Measurements from ENCODE around the gene CFAP70.

Gene CFAP70

DNA sequence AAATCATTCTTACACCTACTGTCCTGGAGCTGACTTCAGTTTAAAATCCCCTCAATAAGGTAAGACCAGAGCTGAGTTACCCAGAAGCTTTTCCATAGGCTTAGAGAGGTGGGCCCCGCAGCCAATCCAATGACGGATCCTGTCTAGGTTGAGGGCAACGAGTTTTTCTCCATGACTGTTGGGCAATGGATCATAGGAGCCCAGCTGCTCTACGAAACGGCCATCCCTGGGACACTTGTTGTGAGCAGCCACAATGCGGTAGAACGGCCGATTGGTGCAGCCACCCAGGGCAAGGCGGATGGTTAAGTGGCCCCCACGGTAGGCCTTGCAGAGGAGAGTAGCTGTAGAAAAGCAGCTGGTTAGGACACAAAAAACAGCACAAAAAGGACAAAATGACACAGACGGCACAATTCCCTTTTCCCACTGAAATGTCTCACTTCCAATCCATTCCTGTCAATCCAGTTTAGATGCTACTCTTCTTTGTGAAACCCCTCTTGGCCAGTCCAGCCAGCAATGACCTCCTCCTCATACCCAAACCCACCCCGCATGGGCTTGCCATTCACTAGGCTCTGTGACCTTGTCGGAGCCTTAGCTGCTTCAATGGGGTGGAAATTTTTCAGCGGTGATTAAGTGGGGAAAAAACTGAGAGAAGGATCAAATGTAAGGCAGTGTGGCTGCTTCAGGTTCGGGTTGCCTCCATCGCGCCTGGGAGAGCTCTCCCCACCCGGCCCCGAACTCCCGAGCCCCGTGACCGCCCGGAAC, 106.8 kb downstream of the CFAP70 start:
- DNase-seq: no peak

DNA sequence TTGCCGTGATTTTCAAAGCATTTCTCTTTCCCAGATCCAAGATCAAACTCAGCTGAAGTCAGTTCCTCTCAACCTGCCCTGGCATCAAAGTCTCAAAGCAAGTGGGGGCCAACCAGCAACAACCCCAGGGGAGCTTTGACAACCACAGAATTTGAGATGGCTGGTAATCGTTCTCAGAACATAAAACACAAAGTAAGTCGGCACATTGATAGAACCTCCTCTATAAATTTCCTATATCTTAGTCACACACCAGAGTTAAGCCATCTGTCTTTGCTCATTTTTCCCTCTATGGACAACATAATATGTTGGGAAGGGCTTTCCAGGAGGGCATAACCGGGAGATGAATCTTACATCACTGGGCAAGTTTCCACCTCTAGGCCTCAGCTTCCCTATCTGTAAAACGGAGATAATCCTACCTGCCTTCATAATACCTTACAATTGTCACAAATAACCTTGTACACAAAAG, 110.4 kb downstream of the CFAP70 start:
- no peak for DNase-seq

DNA sequence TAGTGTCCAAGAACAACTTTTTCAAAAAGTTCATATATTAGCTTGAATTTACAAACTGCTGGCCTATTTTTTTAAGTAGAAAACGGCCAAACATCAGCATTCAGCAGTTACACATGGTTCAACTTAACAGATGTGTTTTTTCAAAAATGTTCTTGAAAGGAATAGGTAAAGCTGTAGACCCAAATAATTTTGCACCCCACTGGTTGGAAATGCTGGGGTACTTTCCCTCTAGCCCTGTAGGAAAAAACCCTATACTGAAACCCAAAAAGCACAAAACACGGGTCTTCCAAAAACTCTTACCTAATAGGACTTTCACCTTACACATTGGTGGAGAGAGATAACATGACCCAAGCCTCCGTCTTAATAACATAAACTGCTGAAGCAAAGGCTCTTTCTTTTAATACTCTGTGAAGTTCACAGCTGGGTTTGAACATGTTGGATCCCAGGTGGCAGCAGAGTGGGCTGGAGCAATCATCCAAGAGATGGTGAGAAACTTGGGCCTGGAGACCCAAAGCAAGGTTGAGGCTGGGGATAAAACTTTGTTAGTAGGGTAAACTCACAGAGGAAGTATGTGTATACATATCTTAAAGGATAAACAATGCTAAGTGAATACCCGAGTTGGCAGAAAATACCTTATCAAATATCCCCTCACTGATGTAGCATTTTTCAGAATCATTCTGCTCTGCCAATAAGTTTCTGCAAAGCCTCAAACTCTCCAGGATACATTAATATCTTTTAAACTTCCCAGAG, 111.0 kb downstream of the CFAP70 start:
- no peak for DNase-seq

- peak; percentile 95 to 96 for DNase-seq
Measured at GRCh38 chr10:73246646-73247508, 111.8 kb downstream of the CFAP70 start, which contains the start of gene DNAJC9. DNAJC9 (minus strand) TSS chr10:73247255; CDS start chr10:73247189, 66 bp downstream.

- DNase-seq: no peak
Measured at GRCh38 chr10:73246322-73246645, 112.4 kb downstream of the CFAP70 start.

- no peak for DNase-seq
Measured at GRCh38 chr10:73244866-73245477, 113.7 kb downstream of the CFAP70 start.

DNA sequence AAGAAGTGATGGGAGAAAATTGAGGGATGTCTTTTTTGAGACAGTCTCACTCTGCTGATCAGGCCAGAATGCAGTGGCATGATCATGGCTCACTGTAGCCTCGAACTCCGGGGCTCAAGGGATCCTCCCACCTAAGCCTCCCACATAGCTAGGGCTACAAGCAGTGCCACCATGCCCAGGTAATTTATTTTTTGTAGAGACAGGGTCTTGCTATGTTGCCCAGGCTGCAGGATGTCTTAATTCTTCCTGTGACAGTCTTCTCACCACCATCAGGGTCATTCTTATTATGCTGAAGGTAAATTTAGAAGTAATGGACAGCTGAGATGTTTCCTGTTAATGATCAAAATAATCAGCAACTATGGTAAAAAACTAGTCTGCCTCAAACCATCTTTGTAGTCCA, 118.8 kb downstream of the CFAP70 start:
- no peak for DNase-seq

DNA sequence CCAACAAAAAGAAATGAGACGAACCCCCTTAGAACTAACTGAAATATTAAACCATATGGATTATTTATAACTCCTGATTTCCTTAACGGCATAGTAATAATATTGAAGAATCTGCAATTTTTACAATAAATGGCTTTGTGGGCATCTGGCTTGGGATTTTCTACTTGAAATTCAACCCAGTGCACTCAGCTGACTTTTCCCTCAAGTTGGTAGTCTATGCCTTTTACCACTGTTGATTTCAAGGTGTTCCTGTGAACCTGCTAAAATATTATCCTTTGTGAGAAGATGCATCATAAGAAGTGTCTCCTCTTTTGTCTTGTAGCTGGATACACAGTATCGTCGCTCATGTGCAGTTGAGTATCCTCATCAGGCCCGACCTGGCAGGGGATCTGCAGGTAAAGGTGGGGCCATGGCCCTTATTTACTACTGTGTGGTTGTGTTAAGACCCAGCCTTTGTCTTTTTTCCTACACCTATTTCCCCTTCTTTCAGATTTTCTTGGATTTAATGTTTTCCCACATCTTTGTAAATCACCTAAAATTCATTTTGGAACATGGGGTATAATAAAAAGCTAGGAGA, 119.6 kb downstream of the CFAP70 start:
- no peak for DNase-seq

- DNase-seq: no peak
Measured at GRCh38 chr10:73234695-73235094, 124.0 kb downstream of the CFAP70 start.

GRCh38 chr10:73233883-73234282, 124.8 kb downstream of the CFAP70 start:
- DNase-seq: no peak

- no peak for DNase-seq
Measured at GRCh38 chr10:73232887-73233286, 125.8 kb downstream of the CFAP70 start.

- no peak for DNase-seq
Measured at GRCh38 chr10:73229567-73229966, 129.1 kb downstream of the CFAP70 start.

DNA sequence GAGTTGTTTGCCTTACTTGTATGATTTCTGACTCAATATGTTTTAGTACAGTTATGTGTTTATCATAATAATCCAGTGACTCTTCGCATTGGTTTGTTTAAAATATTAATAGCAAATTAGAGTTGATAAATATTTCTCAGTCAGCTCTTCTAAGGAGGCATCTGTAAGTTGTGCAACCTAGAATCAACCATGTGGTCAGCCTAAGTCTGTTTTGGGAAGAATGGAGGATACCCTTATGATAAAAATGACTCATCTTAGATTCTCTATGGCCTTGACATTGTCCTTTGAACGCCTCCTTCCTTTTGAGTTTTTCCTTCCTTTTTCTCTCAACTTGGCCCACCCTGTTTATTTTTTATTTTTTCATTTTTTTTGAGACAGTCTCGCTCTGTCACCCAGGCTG, 130.4 kb downstream of the CFAP70 start:
- no peak for DNase-seq

DNA sequence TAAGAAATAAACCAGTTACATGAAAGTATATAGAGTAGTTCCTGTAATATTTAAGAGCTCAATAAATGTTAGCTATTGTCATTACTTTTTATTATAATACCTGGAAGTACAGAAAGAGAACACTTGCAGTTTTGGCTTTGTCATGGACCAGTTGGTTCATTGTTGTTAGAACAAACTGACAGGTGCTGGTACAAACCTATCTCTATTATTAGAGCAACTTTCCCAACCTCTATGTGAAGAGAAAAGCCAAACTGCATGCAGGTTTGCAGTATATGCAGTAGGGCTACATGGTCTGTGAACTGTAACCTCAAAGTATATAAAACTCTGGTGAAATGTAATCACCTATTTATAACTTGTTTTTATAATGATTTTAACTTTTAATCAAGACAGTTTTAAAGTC, 132.0 kb downstream of the CFAP70 start:
- DNase-seq: no peak

- no peak for DNase-seq
Measured at GRCh38 chr10:73225518-73225917, 133.1 kb downstream of the CFAP70 start.

DNA sequence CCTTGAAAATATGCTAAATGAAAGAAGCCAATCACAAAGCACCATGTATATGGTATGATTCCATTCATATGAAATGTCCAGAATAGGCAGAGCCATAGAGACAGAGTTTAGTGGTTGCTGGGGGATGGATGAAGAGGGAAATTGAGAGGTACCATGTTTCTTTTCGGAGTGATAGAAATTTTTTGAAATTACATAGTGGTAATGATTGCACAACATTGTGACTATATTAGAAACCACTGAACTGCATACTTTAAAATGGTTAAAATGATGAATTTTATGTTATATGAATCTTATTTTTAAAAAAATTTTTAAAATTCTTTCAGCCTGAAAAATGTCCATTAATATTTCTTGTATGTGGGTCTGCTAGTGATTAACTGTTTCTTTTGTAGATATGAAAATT, 137.7 kb downstream of the CFAP70 start:
- DNase-seq: no peak

GRCh38 chr10:73219384-73219783, 139.3 kb downstream of the CFAP70 start:
- DNase-seq: no peak

DNA sequence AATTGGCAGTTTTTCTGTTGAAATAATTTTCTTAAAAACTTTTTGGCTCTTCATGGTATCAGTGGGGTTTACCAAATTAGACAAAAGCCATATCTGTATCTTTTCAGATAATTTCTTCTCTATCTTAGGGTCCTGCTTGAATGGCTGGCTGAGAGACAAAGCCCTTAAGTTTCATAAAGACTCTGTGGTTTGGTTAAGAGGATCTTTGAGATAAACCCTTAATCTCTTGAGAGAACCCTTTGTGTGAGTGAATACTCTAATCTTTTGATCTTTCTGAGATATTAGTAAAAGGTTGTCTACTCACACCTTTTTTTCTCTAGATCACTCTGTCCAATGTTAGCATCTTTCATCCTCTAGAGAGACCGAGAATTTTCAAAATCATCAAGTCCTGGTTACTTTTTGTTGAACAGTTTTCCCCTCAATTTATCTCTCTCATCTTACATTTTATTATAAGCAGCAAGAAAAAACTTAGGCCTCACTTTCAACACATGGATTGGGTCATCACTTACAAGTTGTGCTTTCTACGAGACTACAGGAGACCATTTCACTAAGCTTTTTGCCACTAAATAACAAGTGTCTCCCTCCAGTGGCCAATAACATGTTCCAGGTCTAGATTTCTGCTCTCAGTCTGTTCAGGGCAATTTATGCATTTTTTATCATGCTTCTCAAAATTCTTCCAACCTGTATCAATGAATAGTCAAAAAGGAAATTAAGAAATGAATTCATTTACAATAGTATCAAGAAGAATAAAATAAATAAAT, 140.1 kb downstream of the CFAP70 start:
- no peak for DNase-seq

GRCh38 chr10:73217628-73218027, 141.0 kb downstream of the CFAP70 start:
- no peak for DNase-seq

DNA sequence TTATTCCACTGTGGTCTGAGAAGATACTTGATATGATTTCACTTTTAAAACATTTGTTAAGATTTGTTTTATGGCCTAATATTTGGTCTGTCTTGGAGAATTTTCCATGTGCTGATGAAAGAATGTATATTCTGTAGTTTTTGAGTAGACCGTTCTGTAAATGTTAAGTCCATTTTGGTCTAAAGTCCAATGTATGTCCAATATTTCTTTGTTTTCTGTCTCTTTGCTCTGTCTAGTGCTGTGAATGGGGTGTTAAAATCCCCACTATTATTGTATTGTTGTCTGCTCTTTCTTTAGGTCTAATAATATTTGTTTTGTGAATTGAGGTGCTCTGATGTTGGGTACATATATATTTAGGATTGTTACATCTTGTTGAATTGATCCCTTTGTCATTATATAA, 142.9 kb downstream of the CFAP70 start:
- DNase-seq: no peak

DNA sequence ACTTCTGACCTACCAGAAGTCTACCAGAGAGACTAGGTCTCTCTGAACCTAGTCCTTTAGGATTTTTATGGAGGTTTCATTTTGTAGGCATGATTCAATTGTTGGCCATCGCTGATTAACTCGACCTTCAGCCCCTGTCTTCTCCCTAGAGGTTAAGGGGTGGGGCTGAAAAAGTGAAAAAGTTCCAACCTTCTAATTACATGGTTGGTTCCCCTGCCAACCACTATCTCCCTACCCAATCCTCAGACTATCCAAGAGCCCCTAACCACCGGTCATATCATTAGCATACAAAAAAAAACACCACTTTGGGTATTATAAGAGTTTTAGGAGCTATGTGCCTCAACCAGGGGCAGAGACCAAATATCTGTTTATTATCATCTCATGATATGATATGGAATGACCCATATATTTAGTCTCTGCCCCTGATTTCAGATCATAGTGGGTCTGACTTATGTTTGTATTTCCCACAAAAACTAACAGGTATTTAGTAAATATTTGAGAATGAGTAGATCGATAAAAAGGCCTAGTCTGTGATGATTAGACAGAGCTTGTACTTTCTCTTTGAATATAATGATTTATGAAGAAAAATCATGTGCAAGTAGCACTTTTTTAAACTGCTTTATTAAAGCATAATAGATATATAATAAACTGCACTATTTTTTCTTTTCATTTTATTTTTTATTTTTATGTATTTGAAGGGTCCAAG, 147.4 kb downstream of the CFAP70 start:
- no peak for DNase-seq
